Smooth muscle cell (in vitro differentiated cells): Measurements from ENCODE around the gene KIFC3. TPM values are rescaled to one million over a fixed set of nuclear protein-coding genes. Genes with fewer than 3 reads are reported as not detected.

ENCODE experiments used
- DNase-seq: peaks from one replicate; lab custom pipeline; 2025; ENCODE audit not compliant: unreplicated experiment; lab: John Stamatoyannopoulos, UW
- H2AFZ ChIP-seq: fragments of 200-600 bp; sonication (generic); 2 replicates; pipeline ENCODE4 v1.6.0; 2016; ENCODE audit warnings: antibody characterized with exemption, low read depth, mild to moderate bottlenecking
- H3F3A ChIP-seq: fragments of 200-600 bp; sonication (generic); 2 replicates; pipeline ENCODE4 v1.6.0; 2017; ENCODE audit warnings: antibody characterized with exemption, low read depth
- H3K27ac ChIP-seq: fragments of 200-600 bp; sonication (generic); 2 replicates; pipeline ENCODE4 v1.5.1; 2016; ENCODE audit warnings: low read depth, mild to moderate bottlenecking
- H3K27me3 ChIP-seq: fragments of 200-600 bp; sonication (generic); 2 replicates; pipeline ENCODE4 v1.6.1; 2016; ENCODE audit warnings: low read depth, mild to moderate bottlenecking
- H3K36me3 ChIP-seq: fragments of 200-600 bp; sonication (generic); 2 replicates; pipeline ENCODE4 v1.5.1; 2016; ENCODE audit warnings: low read depth
- H3K4me1 ChIP-seq: fragments of 200-600 bp; sonication (generic); 2 replicates; pipeline ENCODE4 v1.5.1; 2016; ENCODE audit warnings: low read depth
- H3K4me2 ChIP-seq: fragments of 200-600 bp; sonication (generic); 2 replicates; pipeline ENCODE4 v1.6.0; 2016; ENCODE audit warnings: mild to moderate bottlenecking
- H3K4me3 ChIP-seq: fragments of 200-600 bp; sonication (generic); 2 replicates; pipeline ENCODE4 v1.5.1; 2016; ENCODE audit warnings: mild to moderate bottlenecking
- H3K79me2 ChIP-seq: fragments of 200-600 bp; sonication (generic); 2 replicates; pipeline ENCODE4 v1.6.0; 2016; ENCODE audit warnings: low read depth, mild to moderate bottlenecking
- H3K9ac ChIP-seq: fragments of 200-600 bp; sonication (generic); 2 replicates; pipeline ENCODE4 v1.6.0; 2016; ENCODE audit warnings: low read depth
- H3K9me3 ChIP-seq: fragments of 200-600 bp; sonication (generic); replicated peaks from 2 replicates; pipeline ENCODE4 v1.5.1; 2016; ENCODE audit warnings: low read depth
- H4K20me1 ChIP-seq: fragments of 200-600 bp; sonication (generic); 2 replicates; pipeline ENCODE4 v1.6.0; 2016; ENCODE audit warnings: low read depth
- CTCF ChIP-seq: fragments of 200-600 bp; sonication (generic); IDR thresholded peaks from 2 replicates; pipeline ENCODE4 v1.5.1; 2017; ENCODE audit warnings: borderline replicate concordance, mild to moderate bottlenecking, antibody characterized with exemption; ENCODE audit not compliant: insufficient read depth, poor library complexity, severe bottlenecking
- WGBS: methylation state at CpG from one replicate; pipeline ENCODE4 v1.1.7; 2016; ENCODE audit warnings: low lambda C conversion rate; 5-methylcytosine and 5-hydroxymethylcytosine counted together
- polyA plus RNA-seq: library from polyadenylated mRNA; unstranded; fragments of >200 nt; fragmentation: Nextera tagmentation; extraction: Ambion mirVana; gene quantifications from 2 replicates; pipeline ENCODE4 v1.2.1, GENCODE V29; 2016
- total RNA-seq: library from RNA; depleted of rRNA; stranded (reverse); fragments of >200 nt; gene quantifications from 2 replicates; pipeline ENCODE4 v1.2.3, GENCODE V29; 2014

KIFC3 gene
- total and polyA plus RNA-seq, 2 experiments from 2014 or later = 30.6 to 50.2 TPM

GRCh38 chr16:57788252-57788841 is 13.9 kb downstream of the KIFC3 start:
- no peak overlapping the region for H3K9ac ChIP-seq
- WGBS = 89% methylated on average over 17 of the region's 17 CpGs

GRCh38 chr16:57787519-57787905 is 14.8 kb downstream of the KIFC3 start:
- H3K27ac ChIP-seq = no peak overlapping the region
- no peaks in the 10 kb centered on the region for H3K36me3 ChIP-seq
- H3K4me3 ChIP-seq = no peak overlapping the region
- H3K79me2 ChIP-seq = no peaks in the 10 kb centered on the region
- TF ChIP-seq CTCF = no peak
- no peaks in the 10 kb centered on the region for H3F3A ChIP-seq
- H2AFZ ChIP-seq = no peak overlapping the region
- H3K9ac ChIP-seq = no peak overlapping the region
- DNase-seq = no peak
- WGBS = 82% methylated on average over 8 of the region's 8 CpGs
- H3K4me1 ChIP-seq = no peaks in the 10 kb centered on the region
- no peak overlapping the region for H3K4me2 ChIP-seq
- peaks cover 63% of the 10 kb centered on the region for H4K20me1 ChIP-seq
- no peaks in the 10 kb centered on the region for H3K9me3 ChIP-seq
- no peaks in the 10 kb centered on the region for H3K27me3 ChIP-seq

More at GRCh38 chr16:57788252-57788841, 13.9 kb downstream of the KIFC3 start:
- H3F3A ChIP-seq = no peaks in the 10 kb centered on the region
- H2AFZ ChIP-seq = no peak overlapping the region
- no peak overlapping the region for H3K27ac ChIP-seq
- no peaks in the 10 kb centered on the region for H3K36me3 ChIP-seq
- H3K9me3 ChIP-seq = no peaks in the 10 kb centered on the region
- no peaks in the 10 kb centered on the region for H3K27me3 ChIP-seq
- H3K79me2 ChIP-seq = no peaks in the 10 kb centered on the region
- no peaks in the 10 kb centered on the region for H3K4me1 ChIP-seq
- no peak overlapping the region for H3K4me2 ChIP-seq
- H3K4me3 ChIP-seq = no peak overlapping the region
- DNase-seq = no peak
- peaks cover 66% of the 10 kb centered on the region for H4K20me1 ChIP-seq
- no peak for TF ChIP-seq CTCF

- Histone ChIP-seq H3K79me2 (no peaks in the 10 kb centered on the region), H3K4me3 (no peak overlapping the region), H3K27ac (no peak overlapping the region), H4K20me1 (peaks cover 63% of the 10 kb centered on the region), H3K9ac (no peak overlapping the region), H3K9me3 (no peaks in the 10 kb centered on the region), H3K4me2 (no peak overlapping the region), H2AFZ (no peak overlapping the region), H3K27me3 (no peaks in the 10 kb centered on the region), H3F3A (no peaks in the 10 kb centered on the region), H3K4me1 (no peaks in the 10 kb centered on the region), H3K36me3 (no peaks in the 10 kb centered on the region)
- TF ChIP-seq CTCF = no peak
- DNase-seq = no peak
- 94% methylated on average over 26 of the region's 26 CpGs for WGBS
Observed at GRCh38 chr16:57786632-57787518, 15.4 kb downstream of the KIFC3 start.
